Gastrocnemius medialis (tissue), 4 donors: Measurements from ENCODE around the gene CD8A.

Experiments used
- POLR2A ChIP-seq, 2 donors: fragments of 450-650 bp; IDR thresholded peaks; one replicate each; pipeline ENCODE4 v1.6.1; 2017; ENCODE audit warnings: antibody characterized with exemption in 2 of 2, mild to moderate bottlenecking in 2 of 2, moderate library complexity in 2 of 2
- TF ChIP-seq, protein P1 (sequence below), 5 experiments: fragments of 450-650 bp in 3 of 5; fragments of 200-600 bp in 2 of 5; sonication (generic) in 2 of 5; IDR thresholded peaks in 4 of 5; conservative IDR thresholded peaks in 1 of 5; 1 replicate in 4 of 5; 2 replicates in 1 of 5; pipeline ENCODE4 v1.5.1; 2016 to 2019; ENCODE audit warnings: antibody characterized with exemption in 5 of 5, mild to moderate bottlenecking in 3 of 5, moderate library complexity in 3 of 5

DNA sequence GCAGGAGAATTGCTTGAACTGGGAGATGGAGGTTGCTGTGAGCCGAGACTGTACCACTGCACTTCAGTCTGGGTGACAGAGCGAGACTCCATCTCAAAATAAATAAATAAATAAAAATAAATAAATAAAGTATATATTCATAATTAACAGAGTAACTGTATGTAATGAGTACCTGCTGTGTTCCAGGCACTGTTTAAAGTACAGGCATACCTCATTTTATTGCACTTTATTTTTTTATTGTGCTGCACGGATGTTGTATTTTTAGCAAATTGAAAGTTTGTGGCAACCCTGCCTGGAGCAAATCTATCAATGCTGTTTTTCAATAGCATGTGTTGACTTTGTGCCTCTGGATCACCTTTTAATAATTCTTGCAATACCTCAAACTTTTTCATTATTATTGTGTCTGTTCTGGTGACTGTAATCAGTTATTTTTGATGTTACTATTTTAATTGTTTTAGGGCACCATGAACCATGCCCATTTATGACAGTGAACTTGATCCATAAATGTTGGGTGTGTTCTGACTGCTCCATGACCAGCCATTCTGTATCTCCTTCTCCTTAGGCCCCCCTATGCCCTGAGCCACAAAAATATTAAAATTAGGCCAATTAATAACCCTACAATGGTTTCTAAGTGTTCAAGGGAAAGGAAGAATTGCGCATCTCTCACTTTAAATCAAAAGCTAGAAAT is 27.5 kb upstream of the CD8A start:
- TF ChIP-seq, protein P1, sequence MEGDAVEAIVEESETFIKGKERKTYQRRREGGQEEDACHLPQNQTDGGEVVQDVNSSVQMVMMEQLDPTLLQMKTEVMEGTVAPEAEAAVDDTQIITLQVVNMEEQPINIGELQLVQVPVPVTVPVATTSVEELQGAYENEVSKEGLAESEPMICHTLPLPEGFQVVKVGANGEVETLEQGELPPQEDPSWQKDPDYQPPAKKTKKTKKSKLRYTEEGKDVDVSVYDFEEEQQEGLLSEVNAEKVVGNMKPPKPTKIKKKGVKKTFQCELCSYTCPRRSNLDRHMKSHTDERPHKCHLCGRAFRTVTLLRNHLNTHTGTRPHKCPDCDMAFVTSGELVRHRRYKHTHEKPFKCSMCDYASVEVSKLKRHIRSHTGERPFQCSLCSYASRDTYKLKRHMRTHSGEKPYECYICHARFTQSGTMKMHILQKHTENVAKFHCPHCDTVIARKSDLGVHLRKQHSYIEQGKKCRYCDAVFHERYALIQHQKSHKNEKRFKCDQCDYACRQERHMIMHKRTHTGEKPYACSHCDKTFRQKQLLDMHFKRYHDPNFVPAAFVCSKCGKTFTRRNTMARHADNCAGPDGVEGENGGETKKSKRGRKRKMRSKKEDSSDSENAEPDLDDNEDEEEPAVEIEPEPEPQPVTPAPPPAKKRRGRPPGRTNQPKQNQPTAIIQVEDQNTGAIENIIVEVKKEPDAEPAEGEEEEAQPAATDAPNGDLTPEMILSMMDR (IDR thresholded peaks at IDR 0.05 in 4 of 5, conservative IDR thresholded peaks at IDR 0.05 in 1 of 5), result no peak
- TF ChIP-seq POLR2A (IDR thresholded peaks at IDR 0.05), result no peak
